Fibroblast of upper back skin (primary cell): ENCODE data around the gene USP30.

Experiments used
- DNase-seq: peaks from one replicate; pipeline ENCODE4 v3.0.0-alpha.2; 2013

The USP30 gene

DNA sequence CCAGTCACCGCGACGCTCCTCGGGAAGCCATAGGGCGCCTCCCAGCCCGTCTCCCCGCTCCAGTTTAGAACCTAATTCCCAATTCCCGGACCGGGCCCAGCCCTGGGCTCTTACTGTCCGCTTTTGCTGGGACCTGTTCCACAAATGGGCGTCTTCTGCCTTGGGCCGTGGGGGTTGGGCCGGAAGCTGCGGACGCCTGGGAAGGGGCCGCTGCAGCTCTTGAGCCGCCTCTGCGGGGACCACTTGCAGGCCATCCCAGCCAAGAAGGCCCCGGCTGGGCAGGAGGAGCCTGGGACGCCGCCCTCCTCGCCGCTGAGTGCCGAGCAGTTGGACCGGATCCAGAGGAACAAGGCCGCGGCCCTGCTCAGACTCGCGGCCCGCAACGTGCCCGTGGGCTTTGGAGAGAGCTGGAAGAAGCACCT, 45.8 kb downstream of the USP30 start:
- peak; percentile 53 for DNase-seq

DNA sequence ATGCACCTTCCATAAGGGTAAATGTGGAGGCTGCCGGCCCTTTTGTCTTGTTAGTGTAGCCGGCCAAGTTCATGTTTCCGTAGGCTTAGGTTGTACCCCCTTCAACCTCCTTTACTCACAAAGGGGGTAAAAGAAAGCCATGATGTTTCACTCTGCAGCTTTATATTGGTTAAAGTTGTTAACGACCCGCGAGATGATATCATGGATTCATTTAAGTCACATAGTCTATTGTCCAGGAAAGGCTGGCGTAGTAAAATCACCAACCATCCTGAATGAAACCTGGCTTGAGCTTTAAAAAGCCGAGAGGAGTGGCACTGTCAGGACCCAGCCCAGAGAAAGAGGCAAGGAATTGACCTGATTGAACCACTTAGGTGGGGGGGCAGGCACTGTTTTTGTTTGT, 46.3 kb downstream of the USP30 start:
- DNase-seq: peak; percentile 12

DNA sequence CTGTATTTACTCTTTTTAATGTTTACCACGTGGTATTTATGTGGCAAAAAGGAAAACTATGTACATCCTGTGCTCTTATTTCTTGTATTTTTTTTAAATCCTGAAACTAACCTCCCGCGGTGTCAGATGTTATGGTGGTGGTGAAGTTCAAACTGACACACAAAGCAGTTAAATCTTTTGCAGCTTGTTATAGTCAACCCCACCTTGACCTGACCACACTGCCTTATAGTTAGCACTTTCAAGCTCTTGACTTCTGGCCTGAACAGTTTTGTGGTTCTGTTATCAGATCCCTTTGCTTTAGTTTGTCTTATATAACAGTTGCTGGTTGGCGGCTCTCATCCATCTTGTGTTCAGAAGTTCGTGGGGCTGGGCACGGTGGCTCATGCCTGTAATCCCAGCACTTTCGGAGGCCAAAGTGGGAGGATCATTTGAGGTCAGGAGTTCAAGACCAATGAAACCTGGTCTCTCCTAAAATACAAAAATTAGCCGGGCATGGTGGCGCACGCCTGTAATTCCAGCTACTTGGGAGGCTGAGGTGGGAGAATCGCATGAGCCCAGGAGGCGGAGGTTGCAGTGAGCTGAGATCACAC, 47.1 kb downstream of the USP30 start:
- DNase-seq: no peak

DNA sequence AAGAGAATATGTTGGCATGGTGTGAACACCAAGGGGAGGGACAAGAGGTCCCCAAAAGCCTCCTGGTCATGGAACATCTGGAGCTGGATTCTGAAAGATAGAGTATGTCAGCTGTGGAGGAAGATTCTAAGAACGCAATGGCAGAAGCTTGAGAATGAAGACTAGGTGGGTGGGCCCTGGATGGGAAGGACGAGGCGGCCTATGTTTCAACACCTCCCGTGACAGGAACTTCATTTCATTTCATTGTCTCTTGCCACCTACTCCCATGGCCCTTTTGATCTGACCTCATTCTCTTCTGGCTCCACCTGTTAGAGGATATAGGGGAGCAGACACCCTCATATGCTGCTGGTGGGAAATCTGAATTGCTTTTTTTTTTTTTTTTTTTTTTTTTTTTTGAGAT, 48.4 kb downstream of the USP30 start:
- no peak for DNase-seq

DNA sequence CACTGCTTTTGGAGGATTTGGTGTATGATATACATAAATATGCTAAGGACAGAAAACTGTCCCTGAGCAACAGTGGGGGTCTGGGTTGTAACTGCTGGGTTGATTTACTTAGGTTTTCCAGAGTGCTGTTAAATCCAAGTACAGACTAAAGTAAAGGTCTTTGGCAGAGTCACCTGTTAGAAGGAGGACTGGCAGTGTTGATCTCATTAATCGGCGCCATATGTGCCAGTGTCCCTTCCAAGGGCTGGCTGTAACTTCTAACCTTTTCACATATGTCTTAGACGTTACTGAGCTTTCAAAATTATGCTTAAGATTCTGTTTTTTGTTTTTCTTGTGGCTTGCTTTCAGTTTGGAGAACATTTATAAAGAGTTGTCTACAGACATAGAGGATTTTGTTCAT, 50.1 kb downstream of the USP30 start:
- DNase-seq: no peak

DNA sequence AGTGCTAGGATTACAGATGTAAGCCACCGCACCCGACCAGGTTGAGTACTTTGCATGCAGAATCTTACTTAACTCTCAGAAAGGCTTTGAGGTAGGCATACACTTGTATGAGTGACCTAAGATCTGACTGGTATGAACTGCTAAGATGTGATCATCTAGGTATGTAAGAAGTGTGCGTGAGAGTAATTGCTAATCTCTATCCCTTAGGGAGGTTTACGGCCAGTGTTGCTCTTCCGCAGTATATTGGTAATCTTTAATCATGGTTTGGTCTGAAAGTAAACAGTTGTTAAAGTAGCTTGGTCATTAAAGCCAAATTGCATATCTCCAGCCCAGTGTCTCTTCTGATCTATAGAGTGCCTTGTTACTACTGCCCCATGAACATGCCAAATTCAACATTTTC, 52.8 kb downstream of the USP30 start:
- DNase-seq: no peak

DNA sequence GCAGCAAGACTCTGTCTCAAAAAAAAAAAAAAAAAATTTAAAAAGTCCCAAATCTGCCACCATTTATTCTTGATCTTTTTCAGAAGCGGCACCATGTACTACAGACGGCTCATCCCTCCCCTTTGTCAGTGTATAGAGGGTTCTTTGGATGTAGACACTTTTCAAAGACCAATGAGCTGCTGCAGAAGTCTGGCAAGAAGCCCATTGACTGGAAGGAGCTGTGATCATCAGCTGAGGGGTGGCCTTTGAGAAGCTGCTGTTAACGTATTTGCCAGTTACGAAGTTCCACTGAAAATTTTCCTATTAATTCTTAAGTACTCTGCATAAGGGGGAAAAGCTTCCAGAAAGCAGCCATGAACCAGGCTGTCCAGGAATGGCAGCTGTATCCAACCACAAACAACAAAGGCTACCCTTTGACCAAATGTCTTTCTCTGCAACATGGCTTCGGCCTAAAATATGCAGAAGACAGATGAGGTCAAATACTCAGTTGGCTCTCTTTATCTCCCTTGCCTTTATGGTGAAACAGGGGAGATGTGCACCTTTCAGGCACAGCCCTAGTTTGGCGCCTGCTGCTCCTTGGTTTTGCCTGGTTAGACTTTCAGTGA, 57.5 kb downstream of the USP30 start:
- DNase-seq: no peak

DNA sequence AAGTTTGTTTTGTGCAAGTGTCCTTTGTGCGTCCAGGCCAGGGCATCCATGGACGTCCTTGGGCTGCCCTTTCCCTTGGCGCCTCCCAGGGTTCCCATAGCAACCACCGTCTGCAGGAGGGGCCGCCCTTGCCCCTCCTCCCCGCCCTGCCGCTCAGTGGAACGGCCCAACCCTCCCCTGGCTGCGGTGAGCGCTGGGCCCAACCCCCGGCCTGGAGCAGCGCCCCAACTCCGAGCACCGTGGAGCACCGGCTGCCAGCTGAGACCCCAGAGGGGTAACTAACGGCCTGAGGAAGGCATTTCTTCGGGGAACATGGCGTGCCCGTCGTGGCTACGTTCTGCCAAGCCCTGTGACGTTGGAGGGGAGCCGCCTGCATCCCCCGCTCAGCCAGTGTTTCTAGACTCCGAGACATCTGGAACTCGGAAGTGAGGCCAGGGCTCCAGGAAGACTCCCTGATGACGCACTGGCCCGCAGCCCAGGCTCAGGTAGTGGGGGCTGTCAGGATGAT, 58.7 kb downstream of the USP30 start:
- DNase-seq: peak; percentile 79

DNA sequence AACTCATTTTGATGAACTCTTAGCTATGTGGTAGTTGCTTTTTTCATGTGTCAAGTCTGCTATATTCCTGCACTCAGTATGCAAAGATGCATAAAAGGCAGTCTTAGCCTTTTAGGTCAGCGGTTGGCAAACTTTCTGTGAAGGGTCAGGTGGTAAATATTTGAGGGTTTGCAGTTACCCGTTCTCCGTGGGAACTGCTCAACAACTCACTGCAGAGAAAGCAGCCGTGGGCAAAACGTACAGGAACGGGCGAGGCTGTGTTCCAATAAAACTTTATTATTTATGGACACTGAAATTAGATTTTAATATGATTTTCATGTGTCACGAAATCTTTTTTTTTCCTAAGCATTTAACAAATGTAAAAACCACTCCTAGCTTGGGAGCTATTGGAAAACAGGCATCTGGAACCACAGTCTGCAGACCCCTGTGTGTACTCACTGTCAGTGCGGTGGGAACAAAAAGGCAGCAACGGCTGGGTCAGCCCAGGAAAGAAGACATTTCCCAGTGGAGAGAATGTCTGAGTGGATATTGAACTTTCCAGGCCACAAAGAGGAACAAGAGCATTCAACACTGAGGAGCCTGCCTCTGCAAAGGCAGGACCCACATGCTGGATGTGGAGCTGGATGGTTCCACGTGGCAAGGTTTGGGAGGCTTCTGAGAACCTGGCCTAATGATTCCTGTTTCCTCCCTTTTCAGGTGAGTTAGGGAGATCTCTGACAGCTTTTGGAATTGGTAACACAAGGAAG, 60.5 kb downstream of the USP30 start:
- DNase-seq: no peak

DNA sequence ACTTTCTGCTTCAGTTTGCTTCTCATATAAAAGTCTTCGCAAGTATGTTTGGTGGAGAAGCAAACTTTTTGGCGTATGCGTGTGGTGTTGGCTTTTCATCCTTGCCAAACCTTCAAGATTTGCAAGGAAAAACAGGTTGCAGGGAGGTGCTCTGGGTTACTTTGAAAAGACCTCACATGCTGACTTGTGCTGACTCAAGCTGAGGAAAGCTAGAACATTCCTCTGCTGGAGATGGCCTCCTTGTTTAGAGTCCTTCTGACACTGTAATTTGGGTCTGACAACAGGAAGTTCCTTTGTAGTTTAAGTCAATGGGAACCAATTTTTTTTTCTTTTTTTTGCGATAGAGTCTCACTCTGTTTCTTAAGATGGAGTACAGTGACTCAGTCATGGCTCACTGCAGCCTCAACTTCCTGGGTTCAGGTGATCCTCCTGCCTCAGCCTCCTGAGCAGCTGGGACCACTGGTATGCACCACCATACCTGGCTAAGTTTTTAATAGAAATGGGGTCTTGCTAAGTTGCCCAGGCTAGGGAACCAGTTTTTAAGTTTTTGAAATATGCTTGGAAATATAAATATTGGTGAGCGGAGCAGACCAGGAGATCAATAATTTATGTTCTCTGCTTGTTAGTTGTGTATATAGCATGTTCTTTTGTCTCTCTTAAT, 61.4 kb downstream of the USP30 start:
- no peak for DNase-seq

DNA sequence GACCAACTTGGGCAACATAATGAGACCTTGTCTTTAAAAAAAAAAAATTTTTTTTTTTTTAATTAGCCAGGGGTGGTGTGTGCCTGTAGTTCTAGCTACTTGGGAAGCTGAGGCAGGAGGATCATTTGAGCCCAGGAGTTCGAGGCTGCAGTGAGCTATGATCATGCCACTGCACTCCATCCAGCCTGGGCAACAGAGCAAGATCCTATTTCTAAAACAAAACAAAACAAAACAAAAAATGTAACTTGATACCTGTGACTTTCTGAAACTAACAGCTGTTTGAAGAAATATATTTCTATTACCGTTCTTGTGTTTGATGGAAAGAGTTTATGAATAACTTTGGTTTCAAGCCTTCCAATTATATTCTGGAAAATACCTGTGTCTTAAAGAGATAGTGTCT, 62.3 kb downstream of the USP30 start:
- no peak for DNase-seq

DNA sequence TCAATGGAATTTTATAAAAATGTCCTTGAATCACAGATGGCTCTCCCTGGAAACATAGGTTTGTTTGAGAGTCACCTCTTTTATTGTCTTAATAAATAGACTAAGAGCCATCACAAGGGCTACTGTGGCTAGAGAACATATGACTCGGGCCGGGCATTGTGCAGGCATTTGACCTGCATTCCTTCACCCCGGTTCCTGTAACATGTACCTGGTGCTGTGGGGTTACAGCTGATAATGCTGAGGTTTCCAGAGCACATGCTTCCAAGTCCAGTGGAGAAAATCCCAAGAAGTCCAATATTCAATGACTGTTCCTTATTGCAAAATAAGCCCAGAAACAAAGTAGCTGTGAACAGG, 63.0 kb downstream of the USP30 start:
- no peak for DNase-seq

DNA sequence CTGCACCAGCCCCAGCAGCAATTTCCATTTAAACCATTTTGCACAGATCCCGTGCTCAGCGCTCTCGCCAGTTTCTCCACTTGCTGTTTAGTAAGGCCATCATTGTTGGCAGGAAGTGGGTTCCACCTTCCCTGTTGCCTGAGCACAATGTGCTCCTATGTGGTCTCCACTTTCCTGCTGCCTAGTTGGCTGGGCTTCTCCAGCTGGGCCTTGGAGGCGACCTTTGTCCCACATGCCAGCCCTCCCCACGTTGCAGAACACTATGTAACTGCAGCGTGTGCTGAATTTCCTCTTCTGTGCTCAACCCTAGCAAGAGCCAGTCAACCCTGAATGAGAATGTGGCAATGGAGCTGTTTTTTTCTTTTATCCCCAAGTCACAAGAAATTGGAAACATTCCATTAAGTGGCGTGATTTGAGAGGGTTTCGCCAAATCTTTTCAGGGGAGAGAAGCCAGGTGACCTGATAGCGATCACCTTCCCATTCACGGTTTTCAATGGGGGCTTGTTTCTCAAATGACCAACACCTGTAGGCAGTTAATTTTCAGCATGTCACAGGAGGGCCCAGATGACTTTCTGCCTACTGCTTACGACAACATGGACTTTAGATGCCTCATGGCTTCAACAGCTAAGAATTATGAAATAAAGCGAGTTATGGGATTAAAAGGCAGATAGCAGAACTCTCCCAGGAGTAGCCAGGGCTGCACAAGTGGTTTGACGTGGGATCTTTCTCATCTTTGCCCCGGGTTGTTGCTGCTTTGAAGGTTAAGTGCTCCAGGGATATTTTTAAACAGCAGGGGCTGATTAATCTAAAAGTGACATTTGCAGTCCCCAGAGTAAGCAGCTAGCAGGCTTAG, 63.6 kb downstream of the USP30 start, which contains the start of gene ACACB:
ACACB (plus strand) TSS at position 830 of the 853 bp plus-strand sequence. CDS start 22,819 bp downstream, outside the sequence.
- no peak for DNase-seq

DNA sequence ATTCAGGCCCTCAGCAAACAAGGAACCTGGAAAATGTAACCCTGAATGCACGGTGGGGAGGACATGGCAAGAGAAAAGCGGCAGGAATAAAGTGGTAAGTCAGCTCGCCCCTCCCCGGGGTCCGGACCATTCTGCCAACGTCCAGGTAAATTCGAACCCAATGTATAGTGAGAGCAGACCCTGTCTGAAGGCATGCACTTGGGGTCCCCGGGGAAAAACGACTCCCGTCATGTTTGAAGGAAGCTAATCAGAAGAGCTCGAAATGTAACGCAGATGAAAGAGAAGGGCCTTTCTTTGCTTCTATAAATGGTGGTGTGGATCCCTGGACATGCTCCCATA, 64.2 kb downstream of the USP30 start:
- DNase-seq: no peak

DNA sequence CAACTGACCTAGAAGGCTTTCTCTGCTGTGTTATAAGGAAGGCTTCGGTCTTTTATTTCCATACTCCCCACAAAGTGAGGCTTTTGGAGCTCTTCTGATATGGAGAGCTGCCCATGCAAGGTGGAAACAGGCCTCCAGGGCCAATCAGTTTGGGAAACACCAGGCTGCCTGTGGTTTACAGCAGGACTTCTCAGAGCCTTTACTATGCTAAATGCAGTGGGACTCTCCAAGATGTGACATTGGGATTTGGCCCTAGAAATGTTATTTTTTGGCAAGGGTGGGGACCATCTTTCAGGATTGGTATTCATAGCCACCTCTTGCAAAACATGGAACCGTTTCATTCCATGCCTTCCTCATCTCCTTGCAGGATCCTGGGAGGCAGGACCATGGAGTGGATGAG, 67.7 kb downstream of the USP30 start:
- DNase-seq: no peak

DNA sequence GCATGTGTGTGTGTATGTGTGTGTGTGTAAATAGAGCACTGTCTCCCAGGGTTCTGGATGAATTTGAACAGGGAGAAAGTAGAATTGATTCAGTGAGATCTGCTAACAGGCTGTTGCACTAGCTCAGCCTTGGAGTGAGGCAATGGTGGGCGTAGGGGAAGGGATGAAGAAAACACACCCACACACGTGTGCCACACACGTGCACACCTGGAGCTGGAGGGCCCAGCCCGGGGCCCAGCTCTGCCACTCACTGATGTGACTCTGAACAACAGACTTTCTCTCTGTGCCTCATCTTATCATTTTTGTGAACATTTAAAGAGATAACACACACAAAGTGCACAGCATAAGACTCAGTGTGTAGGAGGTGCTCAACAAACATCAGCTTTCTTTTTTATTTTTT, 68.2 kb downstream of the USP30 start:
- no peak for DNase-seq

DNA sequence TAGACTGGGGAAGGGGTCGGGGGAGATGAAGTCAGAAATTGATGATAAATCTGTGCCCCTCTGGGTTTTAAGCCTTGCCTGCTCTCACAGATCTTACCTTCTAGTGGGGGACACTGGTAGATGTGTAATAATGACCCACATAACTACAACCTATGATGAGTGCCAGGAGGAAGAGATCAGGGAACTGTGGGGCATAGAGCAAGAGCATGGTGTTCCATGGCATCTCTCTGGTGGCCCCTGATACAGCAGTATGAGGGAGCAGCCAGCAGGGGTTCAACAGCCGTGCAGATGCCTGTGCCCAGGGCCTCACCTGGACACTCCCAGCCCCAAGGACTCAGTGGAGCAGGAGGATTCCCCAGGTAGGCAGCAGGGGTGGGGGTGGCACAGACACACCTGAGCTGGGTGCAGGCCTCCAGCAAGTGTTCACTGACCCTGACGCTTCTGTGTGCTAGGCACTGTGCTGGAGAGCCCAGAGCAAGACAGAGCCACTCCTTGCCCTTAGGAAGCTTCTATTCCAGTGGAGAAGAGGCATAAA, 69.0 kb downstream of the USP30 start:
- DNase-seq: no peak

DNA sequence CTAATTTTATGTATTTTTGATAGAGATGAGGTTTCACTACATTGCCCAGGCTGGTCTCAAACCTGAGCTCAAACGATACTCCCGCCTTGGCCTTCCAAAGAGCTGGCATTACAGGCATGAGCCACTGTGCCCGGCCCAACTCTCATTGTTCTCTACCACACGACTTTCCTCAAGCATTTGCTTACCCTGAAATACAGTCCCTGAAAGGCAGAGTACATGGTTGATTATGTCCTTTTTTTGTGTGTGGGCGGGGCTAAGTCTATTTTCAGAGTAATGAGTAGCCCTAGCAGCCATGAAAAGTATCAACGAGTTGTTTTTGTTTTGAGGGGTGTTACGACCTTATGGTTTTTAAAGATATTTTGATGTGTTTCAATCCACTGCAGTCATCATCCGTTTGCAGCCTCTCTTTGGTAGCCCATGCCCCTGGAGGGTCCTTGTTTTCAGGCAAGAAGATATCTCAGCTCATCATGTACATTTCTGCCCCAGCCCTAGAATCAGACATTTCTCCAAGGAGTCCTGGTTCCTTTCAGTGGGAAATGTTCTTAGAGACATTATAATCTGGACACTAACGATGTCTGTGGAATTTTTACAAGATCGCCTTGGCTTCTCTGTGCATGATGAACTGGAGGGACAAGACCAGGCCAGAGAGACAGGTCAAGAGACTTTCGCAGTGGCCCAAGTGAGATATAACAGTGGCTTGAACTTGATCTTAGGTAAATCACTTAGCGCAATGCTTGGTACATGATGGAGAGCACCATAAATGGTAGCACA, 72.7 kb downstream of the USP30 start:
- no peak for DNase-seq

DNA sequence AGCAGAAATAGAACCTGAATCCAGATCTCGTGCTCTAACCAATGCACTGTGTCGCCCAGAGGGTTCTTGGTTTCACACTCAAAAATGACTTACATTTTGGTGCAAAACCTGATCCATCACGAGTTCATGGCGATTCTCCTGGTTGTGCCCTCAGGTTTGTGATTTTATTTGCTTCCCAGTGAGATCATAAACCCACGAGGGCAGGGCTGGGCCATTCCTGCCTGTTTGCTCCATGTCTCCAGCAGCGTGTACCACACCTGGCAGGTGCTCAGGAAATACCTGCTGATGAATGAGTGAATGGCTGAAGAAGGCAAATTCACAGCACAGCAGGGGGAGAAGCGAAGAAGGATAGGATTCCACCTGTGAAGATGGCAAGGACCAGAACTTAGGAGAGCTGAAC, 73.4 kb downstream of the USP30 start:
- DNase-seq: no peak

DNA sequence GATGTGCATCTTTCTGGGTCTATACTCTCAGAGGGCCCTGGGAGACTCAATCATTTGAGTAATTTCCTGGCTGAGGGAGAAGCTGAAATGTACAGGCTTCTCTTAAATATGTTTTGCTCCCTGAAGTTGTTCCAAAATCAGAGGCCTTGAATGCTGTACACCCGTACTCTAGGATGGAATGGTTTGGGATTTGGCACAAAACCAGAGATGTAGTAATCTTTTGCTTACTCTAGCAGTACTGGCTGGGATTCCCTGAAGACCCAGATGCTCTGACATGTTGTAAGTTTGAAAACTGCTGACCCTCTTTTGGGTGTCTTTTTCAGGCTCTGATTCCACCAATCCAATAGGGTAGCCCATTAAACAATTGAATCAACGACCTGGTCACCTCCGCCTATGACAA, 74.4 kb downstream of the USP30 start:
- no peak for DNase-seq

DNA sequence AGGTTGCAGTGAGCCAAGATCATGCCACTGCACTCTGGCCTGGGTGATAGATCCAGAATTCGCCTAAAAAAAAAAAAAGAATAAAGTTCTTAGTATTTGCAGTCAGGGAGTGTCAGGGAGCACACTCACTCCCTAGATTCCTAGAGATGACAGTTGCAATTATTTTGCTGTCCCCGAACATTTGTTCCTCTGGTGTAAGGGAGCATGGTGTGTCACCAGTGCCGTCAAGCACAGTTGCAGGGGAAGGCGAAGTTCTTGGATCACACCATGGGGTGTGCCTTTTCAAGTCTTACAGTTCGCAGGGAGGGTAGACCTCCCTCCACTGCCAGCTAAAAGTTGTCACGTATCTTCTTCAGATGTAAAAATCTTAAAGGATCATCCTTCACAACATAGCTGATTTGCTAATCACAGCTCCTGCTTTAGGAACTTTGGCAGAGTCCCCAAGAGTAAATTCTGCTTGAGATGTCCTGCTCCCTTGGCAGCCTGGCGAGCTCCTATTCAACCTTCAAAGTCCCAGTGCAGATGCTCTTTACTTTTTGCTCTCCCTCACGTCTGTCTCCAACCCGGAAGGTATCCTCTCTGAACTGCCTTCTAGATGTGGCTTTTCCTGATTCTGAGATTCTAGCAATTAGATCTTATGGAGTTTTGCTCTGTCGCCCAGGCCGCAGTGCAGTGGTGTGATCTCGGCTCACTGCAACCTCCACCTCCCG, 75.3 kb downstream of the USP30 start:
- no peak for DNase-seq
